BJ (cell line): ENCODE results near the gene ITGAL. TPM values are rescaled to one million over a fixed set of nuclear protein-coding genes. Genes with fewer than 3 reads are reported as not detected.

Experiments
- CTCF ChIA-PET: fragments of 350-600 bp; formaldehyde crosslinking; extraction: SDS; loops from one replicate; lab custom pipeline; 2021; ENCODE audit warnings: antibody characterized with exemption, inconsistent platforms; lab: Yijun Ruan, JAX
- POLR2A ChIA-PET: fragments of 300-600 bp; sonication (Branson Sonifier 250); formaldehyde crosslinking; extraction: SDS; loops from one replicate; lab custom pipeline; 2021; ENCODE audit warnings: antibody characterized with exemption; lab: Charles Lee
- DNase-seq: peaks from one replicate; pipeline ENCODE4 v3.0.0-alpha.2; 2011; ENCODE audit warnings: low read depth
- H3K27me3 ChIP-seq: 2 replicates; pipeline ENCODE4 v1.6.0; 2011; ENCODE audit warnings: low read length; ENCODE audit not compliant: control insufficient read depth, insufficient read depth
- H3K36me3 ChIP-seq: 2 replicates; pipeline ENCODE4 v1.5.1; 2011; ENCODE audit warnings: low read length; ENCODE audit not compliant: control insufficient read depth, insufficient read depth
- H3K4me3 ChIP-seq: 2 replicates; pipeline ENCODE4 v1.5.1; 2011; ENCODE audit warnings: low read depth, mild to moderate bottlenecking, control low read depth, low read length
- polyA minus RNA-seq: library from RNA; depleted of rRNA, polyadenylated mRNA; stranded (reverse); fragments of >200 nt; gene quantifications from 2 replicates; pipeline ENCODE4 v1.2.3, GENCODE V29; 2011; rRNA and poly(A)+ RNA removed
- polyA plus RNA-seq: library from polyadenylated mRNA; depleted of rRNA; stranded (reverse); fragments of >200 nt; gene quantifications from 2 replicates; pipeline ENCODE4 v1.2.3, GENCODE V29; 2011; rRNA removed
- TF ChIP-seq, protein P1 (sequence below): IDR thresholded peaks from 2 replicates; pipeline ENCODE4 v1.5.1; 2011; ENCODE audit warnings: low read depth, mild to moderate bottlenecking, control low read depth, inconsistent platforms, low read length, moderate library complexity; ENCODE audit not compliant: insufficient read depth

ITGAL gene
- polyA plus RNA-seq (0.06 TPM in 2 replicates), polyA minus RNA-seq (0.05 TPM in 1 of 2 replicates, not detected in the other)

DNA sequence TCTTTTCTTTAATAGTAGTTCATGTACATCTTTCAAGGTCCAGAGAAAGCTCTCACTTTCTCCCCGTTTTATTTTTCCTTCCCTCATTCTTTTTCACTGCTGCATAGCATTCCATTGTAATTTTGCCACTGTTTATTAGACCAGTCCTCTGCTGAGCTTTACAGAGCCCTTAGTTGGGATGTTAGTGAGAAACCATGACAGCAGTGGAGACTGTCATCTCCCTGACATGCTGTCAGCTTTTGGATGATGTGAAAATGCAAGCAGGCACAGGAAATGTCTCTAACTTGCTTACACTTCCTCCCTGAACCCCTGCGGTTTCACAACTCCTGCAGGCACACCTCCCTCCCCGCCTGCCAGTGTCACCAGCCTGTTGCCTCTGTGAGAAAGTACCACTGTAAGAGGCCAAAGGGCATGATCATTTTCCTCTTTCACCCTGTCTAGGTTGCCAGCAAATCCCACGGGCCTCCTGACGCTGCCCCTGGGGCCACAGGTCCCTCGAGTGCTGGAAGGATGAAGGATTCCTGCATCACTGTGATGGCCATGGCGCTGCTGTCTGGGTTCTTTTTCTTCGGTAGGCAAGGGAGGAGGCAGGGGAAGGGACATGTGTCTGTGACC is at the start of gene ITGAL:
TSS of gene ITGAL (plus strand) at position 415 of the 615 bp plus-strand sequence. CDS start at position 511, 96 bp downstream.
- Histone ChIP-seq H3K27me3 (peaks cover 9% of the 10 kb centered on the region), H3K4me3 (no peak within 1 kb of the TSS), H3K36me3 (no peaks in the 10 kb centered on the region)
- ChIA-PET POLR2A (no interaction called here), CTCF (no interaction called here)
- TF ChIP-seq, protein P1, sequence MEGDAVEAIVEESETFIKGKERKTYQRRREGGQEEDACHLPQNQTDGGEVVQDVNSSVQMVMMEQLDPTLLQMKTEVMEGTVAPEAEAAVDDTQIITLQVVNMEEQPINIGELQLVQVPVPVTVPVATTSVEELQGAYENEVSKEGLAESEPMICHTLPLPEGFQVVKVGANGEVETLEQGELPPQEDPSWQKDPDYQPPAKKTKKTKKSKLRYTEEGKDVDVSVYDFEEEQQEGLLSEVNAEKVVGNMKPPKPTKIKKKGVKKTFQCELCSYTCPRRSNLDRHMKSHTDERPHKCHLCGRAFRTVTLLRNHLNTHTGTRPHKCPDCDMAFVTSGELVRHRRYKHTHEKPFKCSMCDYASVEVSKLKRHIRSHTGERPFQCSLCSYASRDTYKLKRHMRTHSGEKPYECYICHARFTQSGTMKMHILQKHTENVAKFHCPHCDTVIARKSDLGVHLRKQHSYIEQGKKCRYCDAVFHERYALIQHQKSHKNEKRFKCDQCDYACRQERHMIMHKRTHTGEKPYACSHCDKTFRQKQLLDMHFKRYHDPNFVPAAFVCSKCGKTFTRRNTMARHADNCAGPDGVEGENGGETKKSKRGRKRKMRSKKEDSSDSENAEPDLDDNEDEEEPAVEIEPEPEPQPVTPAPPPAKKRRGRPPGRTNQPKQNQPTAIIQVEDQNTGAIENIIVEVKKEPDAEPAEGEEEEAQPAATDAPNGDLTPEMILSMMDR: no peak
- no peak for DNase-seq

DNA sequence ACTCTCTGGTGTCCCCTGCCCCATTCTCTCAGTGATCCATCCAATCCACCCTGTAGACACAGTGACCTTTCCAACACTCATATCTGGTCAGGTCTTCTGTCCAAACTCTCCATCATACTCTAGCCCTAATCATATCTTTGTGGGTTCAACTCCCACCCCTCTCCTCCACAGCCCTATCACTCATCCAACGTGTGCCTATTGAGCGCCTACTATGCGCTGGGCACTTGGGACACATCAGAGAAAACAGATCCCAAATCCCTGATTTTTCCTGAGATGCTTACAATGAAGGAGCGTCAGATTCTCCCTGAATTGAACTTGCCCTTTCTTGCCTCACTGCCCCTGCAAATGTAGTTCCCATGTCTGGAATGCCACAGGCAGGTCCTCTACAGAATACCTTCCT is 44.5 kb upstream of the ITGAL start:
- Histone ChIP-seq H3K4me3 (no peak overlapping the region), H3K36me3 (peaks cover 4% of the 10 kb centered on the region; the same call in 1 of the 2 replicates), H3K27me3 (no peaks in the 10 kb centered on the region)
- TF ChIP-seq, protein P1: no peak
- DNase-seq: no peak
- POLR2A ChIA-PET: no interaction called here
- CTCF ChIA-PET: no interaction called here

DNA sequence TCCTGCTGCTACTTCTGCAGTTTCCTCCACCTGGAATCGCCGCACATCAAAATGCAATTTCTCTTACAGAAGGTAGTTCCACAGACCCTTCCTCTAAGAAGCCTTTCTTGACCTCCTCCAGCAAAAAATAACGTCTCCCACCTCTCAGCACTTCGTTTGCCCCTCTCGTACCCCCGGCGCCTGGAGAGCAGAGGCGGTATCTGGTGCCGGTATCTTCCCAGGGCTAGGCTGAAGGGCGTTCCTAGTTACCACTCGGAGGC is 43.2 kb upstream of the ITGAL start:
- no peak for DNase-seq
- ChIA-PET POLR2A (no interaction called here), CTCF (interaction anchor here (0.7 to 1.7 kb wide), 19 partner anchors 9 to 338 kb away, joined by 3 to 12 read pairs (median 4); partner anchors contain the start of genes SEPHS2, TBX6, ZNF688 and ZNF747)
- Histone ChIP-seq H3K4me3 (peak overlapping the region; percentile 94), H3K27me3 (no peaks in the 10 kb centered on the region), H3K36me3 (peaks cover 2% of the 10 kb centered on the region; the same call in 1 of the 2 replicates)
- TF ChIP-seq, protein P1: no peak

DNA sequence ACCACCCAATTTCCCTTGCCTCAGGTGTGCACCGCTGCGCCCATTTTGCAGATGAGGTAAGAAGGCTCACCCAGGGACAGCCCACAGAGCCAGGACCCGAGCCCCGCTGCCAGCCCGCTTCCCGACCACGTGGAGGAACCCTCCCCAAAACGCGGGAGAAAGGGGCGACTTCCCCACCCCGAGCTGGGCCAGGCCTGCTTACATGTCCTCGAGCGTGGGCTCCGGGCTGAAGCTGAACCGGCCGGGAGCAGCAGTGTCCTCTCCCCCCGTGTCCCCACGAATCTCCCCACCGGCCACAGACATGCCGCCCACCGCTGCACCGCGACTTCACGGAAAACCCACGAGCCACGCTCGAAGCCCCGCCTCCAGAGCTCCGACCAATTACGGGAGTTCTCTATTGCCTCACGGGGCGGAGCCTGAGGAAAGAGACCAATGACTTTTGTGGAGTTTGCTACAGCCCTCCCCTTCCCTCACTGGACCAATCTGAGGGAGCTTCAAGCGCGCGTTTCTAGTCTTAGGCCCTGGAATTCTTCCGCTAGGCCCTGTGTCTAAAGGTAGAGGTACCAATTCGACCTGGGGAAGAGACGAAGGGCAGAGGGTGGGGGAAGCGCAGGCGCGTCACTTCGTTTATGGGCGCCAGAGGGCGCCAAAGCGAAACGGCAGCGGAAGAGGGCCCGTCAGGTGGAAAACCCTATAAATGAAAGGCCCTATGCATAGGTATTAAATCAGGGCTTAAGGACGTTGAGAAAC is 42.7 kb upstream of the ITGAL start, which contains the start of gene DCTPP1:
TSS of gene DCTPP1 (minus strand) at position 353 of the 750 bp plus-strand sequence. CDS start at position 303, 50 bp downstream.
- DNase-seq: peak; percentile 92
- Histone ChIP-seq H3K4me3 (peak within 1 kb of the TSS; percentile 94), H3K27me3 (peaks cover 3% of the 10 kb centered on the region), H3K36me3 (peaks cover 2% of the 10 kb centered on the region; the same call in 1 of the 2 replicates)
- ChIA-PET POLR2A (interaction anchor here (0.6 kb wide), 1 partner anchor 16 kb away, joined by 3 read pairs; the partner anchor contains the start of gene SEPHS2), CTCF (interaction anchor here (0.6 to 1.7 kb wide), 22 partner anchors 9 to 338 kb away, joined by 3 to 12 read pairs (median 4); partner anchors contain the start of genes SEPHS2, TBX6, ZNF688 and ZNF747)
- TF ChIP-seq, protein P1: peak; percentile 76

DNA sequence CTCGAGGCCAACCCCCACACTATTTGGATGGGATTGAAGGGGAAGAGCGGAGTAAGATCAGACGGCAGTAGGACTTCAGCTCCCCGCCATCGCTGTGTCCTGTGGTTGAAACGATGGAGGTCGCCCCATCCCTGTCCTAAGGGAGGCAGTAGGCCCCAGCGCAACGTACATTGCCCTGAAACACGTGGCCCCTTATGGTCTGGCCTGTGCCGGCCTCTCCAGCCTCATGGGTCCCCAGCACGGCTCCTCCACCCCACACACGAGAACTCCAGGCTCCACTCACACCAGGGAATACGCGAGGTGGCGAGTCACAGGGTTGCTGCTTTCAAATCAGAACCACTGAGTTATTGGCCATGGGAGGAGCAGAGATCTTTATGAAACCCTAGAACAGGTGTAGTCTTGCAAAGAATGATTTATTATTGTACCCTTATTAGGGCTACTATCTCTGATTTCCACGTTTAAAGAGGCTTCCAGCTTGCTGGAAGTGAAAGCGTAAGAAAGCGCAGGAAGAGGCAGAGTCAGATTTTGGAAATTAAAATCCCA is 42.0 kb upstream of the ITGAL start:
- peaks cover 5% of the 10 kb centered on the region for H3K27me3 ChIP-seq
- H3K4me3 ChIP-seq: peak overlapping the region; percentile 25
- ChIA-PET POLR2A (interaction anchor here (0.6 kb wide), 1 partner anchor 15 kb away, joined by 3 read pairs; the partner anchor contains the start of gene SEPHS2), CTCF (interaction anchor here (0.6 to 1.7 kb wide), 18 partner anchors 10 to 339 kb away, joined by 3 to 12 read pairs (median 4); partner anchors contain the start of genes SEPHS2, TBX6, ZNF747 and ZNF764)
- DNase-seq: no peak
- peaks cover 2% of the 10 kb centered on the region; the same call in 1 of the 2 replicates for H3K36me3 ChIP-seq
- TF ChIP-seq, protein P1: no peak
